Prostate gland (tissue), 2 donors: Measurements from ENCODE around the gene PGAP6. TPM values are rescaled to one million over a fixed set of nuclear protein-coding genes. Genes with fewer than 3 reads are reported as not detected.

Experiments used
- DNase-seq: peaks from one replicate; pipeline ENCODE4 v3.0.0-alpha.2; 2019; ENCODE audit warnings: low spot score
- H3K27ac ChIP-seq, 2 donors: fragments of 200-600 bp; sonication (generic); 2 replicates each; pipeline ENCODE4 v1.5.1; 2017 to 2019
- H3K27me3 ChIP-seq: fragments of 200-600 bp; sonication (generic); replicated peaks from 2 replicates; pipeline ENCODE4 v1.5.1; 2019; ENCODE audit not compliant: insufficient read depth
- H3K36me3 ChIP-seq, 2 donors: fragments of 200-600 bp; sonication (generic); 1 replicate in 1 of 2; 2 replicates in 1 of 2; pipeline versions ENCODE4 v1.5.1 to v1.8.1; 2017 to 2019
- H3K4me1 ChIP-seq: fragments of 200-600 bp; sonication (generic); replicated peaks from 2 replicates; pipeline ENCODE4 v1.5.1; 2019
- H3K4me3 ChIP-seq, 2 donors: fragments of 200-600 bp; sonication (generic); 2 replicates each; pipeline ENCODE4 v1.5.1; 2017 to 2019
- H3K9me3 ChIP-seq: fragments of 200-600 bp; sonication (generic); 2 replicates; pipeline ENCODE4 v1.5.1; 2017
- POLR2A ChIP-seq: fragments of 450-650 bp; IDR thresholded peaks from one replicate; pipeline ENCODE4 v1.6.1; 2016; ENCODE audit warnings: antibody characterized with exemption, mild to moderate bottlenecking
- POLR2AphosphoS5 ChIP-seq: sonication (generic); formaldehyde crosslinking; IDR thresholded peaks from one replicate; pipeline ENCODE4 v1.6.1; 2017; ENCODE audit warnings: antibody characterized with exemption
- WGBS: methylation state at CpG from one replicate; pipeline ENCODE4 v1.1.5; 2018; 5-methylcytosine and 5-hydroxymethylcytosine counted together
- intact Hi-C: fragments of 100-400 bp; cut with DNase I; formaldehyde crosslinking; loops from one replicate; pipeline ENCODE4 v1.14.2; 2022
- total RNA-seq, 2 donors: library from RNA; depleted of rRNA; stranded (reverse); fragments of >200 nt; gene quantifications; one replicate each; pipeline ENCODE4 v1.1.0, GENCODE V29; 2016
- TF ChIP-seq, protein P1 (sequence below), 4 experiments: fragments of 200-600 bp in 2 of 4; fragments of 450-650 bp in 2 of 4; sonication (generic) in 2 of 4; IDR thresholded peaks; 1 replicate in 3 of 4; 2 replicates in 1 of 4; pipeline ENCODE4 v1.5.1; 2016 to 2019; ENCODE audit warnings: antibody characterized with exemption in 4 of 4, mild to moderate bottlenecking in 2 of 4, moderate library complexity in 2 of 4

PGAP6 gene
- total RNA-seq, 2 donors from 2014 or later: 36.8 to 207 TPM

DNA sequence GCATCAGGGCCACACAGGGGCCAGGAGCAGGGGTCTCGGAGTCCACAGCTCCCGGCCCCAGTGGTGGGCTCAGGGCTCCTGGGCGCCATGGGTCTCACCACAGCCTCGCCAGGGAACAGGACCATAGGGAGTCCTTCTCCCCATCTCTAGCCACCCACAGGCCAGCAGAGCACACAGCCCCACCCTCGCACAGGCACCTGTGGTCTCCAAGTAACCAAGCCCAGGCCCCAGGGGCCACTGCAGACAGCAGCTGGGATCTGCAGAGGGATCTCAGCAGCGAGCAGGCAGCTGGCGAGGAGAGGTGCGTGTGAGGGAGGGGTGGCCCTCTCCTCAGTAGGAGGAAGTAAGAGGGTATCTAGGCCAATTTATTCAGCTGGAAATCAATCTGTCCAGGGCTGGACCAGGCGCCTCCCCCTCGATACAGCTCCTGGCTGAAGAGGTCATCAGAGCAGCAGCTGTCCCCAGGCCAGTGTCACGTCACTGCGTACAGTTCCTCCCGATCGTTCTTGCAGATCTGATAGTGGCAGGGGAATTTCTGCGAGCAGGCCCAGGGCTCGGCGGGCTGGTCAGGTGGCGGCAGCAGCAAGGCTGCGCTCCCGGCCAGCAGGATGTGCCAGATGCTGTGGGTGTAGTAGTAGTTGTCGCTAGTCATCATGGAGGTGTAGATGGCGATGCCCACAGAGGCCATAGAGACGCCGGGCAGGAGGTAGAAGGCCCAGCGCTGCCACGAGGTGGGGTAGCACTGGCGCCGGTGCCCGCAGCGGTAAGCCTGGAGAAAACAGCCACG, 10.1 kb downstream of the PGAP6 start:
- 90% methylated on average over 31 of the region's 31 CpGs for WGBS
- intact Hi-C loops: no loop called here
- peaks cover 6 to 32% of the 10 kb centered on the region in 2 donors for H3K36me3 ChIP-seq
- H3K27me3 ChIP-seq: no peaks in the 10 kb centered on the region
- DNase-seq: no peak
- no peaks in the 10 kb centered on the region for H3K9me3 ChIP-seq
- no peak overlapping the region for H3K27ac ChIP-seq
- TF ChIP-seq, protein P1, sequence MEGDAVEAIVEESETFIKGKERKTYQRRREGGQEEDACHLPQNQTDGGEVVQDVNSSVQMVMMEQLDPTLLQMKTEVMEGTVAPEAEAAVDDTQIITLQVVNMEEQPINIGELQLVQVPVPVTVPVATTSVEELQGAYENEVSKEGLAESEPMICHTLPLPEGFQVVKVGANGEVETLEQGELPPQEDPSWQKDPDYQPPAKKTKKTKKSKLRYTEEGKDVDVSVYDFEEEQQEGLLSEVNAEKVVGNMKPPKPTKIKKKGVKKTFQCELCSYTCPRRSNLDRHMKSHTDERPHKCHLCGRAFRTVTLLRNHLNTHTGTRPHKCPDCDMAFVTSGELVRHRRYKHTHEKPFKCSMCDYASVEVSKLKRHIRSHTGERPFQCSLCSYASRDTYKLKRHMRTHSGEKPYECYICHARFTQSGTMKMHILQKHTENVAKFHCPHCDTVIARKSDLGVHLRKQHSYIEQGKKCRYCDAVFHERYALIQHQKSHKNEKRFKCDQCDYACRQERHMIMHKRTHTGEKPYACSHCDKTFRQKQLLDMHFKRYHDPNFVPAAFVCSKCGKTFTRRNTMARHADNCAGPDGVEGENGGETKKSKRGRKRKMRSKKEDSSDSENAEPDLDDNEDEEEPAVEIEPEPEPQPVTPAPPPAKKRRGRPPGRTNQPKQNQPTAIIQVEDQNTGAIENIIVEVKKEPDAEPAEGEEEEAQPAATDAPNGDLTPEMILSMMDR (IDR thresholded peaks at IDR 0.05): no peak
- TF ChIP-seq POLR2AphosphoS5 (no peak), POLR2A (no peak)
- peaks cover 7% of the 10 kb centered on the region for H3K4me1 ChIP-seq
- H3K4me3 ChIP-seq: no peak overlapping the region

DNA sequence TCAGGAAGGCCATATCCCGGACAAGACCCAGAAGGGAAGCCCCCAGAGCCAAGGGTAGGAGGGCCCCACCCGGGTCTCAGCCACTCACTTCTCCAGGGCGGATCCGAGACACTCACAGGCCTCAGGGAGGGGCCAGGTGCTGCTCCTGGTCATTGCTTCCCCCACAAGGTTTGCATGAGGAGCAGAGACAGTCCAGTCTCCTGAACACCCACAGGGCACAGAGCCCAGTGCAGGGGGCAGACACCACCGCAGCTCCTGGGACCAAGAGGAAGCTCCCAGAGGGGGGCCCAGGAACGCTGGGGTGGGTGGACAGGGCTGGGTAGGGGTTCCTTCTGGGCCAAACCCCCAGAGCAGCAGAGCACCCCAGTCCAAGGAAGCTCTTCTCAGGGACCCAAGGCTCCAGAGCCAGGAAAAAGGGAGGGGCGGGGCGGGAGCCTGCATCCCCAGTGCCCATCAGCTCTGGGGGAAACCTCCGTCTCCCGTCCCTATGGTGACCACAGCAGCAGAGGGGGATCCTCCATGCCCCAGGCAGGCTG, 10.7 kb downstream of the PGAP6 start:
- peak overlapping the region in 1 of 2 donors; percentile 49 for H3K4me3 ChIP-seq

DNA sequence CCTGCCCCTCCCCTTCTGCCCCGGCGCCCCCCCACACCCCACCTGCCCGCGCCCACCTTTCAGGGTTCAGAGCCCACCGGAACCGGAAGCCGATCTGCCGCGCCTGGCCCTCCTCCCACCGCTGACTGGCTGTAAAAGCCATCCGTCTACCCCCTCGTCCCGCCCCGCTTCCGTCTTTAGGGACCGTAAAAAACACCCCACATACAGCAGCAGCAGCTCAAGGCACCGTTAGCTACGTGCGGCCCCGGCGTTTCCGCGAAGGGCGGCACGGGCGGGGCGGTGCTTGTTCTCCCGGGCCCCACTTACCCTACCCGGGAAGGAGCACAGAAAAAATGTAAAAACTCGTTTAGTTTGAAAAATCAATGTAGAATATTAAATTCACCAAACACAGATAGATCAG, 11.3 kb downstream of the PGAP6 start, which contains the start of gene MRPL28:
Gene MRPL28, minus strand, starts transcription at position 96 of the 400 bp plus-strand sequence. CDS start 320 bp downstream, outside the sequence.
- 0% methylated on average over 27 of the region's 30 CpGs for WGBS
- Histone ChIP-seq H3K27ac (peak within 1 kb of the TSS; percentile 21 to 63), H3K36me3 (peaks cover 6 to 32% of the 10 kb centered on the region in 2 donors), H3K9me3 (no peaks in the 10 kb centered on the region), H3K4me3 (peak within 1 kb of the TSS; percentile 34 to 49), H3K27me3 (no peaks in the 10 kb centered on the region), H3K4me1 (peaks cover 7% of the 10 kb centered on the region)
- DNase-seq: peak; percentile 93
- TF ChIP-seq POLR2A (peak; percentile 62), POLR2AphosphoS5 (peak; percentile 94)
- TF ChIP-seq, protein P1 (IDR thresholded peaks at IDR 0.05): peak in 1 of 4 experiments; percentile 5
- intact Hi-C loops: no loop called here

More for the DNA sequence above, 10.7 kb downstream of the PGAP6 start:
- Histone ChIP-seq H3K27ac (peak overlapping the region; percentile 21 to 63), H3K27me3 (no peaks in the 10 kb centered on the region), H3K4me1 (peaks cover 7% of the 10 kb centered on the region), H3K9me3 (no peaks in the 10 kb centered on the region), H3K36me3 (peaks cover 6 to 32% of the 10 kb centered on the region in 2 donors)
- 54% methylated on average over 10 of the region's 10 CpGs for WGBS
- no peak for DNase-seq
- no peak for TF ChIP-seq POLR2A
- no peak for TF ChIP-seq POLR2AphosphoS5
- TF ChIP-seq, protein P1 (IDR thresholded peaks at IDR 0.05): no peak
- intact Hi-C loops: no loop called here

DNA sequence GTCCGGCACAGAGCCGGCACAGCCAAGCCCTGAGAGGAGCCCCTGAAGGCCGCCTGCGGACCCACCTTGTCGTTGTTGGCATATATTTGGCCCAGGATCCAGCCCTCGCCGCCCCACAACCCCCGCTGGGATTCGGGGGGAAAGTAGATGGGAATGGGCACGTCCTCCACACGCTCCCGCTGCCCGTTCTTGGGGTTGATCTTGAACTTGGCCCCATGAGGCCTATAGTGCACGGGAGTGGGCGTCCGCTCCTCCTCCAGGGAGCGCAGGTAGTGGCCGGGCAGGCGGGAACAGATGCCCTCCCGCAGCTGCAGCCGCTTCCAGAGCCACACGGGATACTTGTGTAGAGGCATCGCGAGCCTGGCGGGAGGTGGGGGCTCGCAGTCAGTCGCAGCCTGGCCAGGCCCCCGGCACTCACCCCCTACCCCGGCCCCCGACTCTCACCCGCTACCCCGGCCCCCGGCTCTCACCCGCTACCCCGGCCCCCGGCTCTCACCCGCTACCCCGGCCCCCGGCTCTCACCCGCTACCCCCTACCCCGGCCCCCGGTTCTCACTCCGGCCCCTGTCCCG, 11.8 kb downstream of the PGAP6 start:
- TF ChIP-seq POLR2A: no peak
- intact Hi-C loops: no loop called here
- peaks cover 4 to 29% of the 10 kb centered on the region in 2 donors for H3K36me3 ChIP-seq
- WGBS: 19% methylated on average over 26 of the region's 44 CpGs
- peak overlapping the region in 1 of 2 donors; percentile 63 for H3K27ac ChIP-seq
- no peaks in the 10 kb centered on the region for H3K27me3 ChIP-seq
- no peak for DNase-seq
- peaks cover 7% of the 10 kb centered on the region for H3K4me1 ChIP-seq
- peak overlapping the region; percentile 34 to 49 for H3K4me3 ChIP-seq
- H3K9me3 ChIP-seq: no peaks in the 10 kb centered on the region

DNA sequence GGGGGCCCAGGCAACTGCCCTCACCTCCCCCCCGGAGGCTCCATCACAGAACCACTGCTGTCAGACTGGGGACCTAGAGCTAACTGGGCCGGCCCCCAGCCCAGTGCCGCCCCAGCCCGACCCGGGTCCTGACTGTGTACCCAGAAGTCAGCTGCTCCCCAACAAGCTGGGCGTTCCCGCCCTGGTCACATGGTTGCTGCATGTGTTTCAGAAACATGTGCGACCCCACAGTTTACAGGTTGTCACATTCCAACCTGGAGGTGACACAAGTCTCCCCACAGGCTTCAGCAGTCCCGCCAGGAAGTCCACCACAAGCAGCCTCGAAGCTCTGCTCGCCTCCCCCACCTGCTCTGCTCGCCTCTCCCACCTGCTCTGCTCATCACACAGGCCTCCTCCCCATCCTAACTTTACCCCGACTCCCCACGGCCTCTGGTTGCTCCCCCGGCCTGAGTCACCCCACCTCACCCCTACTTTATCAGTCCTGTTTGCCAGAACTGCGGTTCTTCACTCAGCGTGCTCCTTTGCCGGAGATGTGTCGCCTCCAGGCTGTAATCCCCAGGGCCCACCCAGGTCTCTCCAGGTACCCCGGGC, 12.4 kb downstream of the PGAP6 start:
- no peaks in the 10 kb centered on the region for H3K9me3 ChIP-seq
- no peak overlapping the region for H3K27ac ChIP-seq
- no peaks in the 10 kb centered on the region for H3K27me3 ChIP-seq
- peaks cover 7% of the 10 kb centered on the region for H3K4me1 ChIP-seq
- intact Hi-C loops: no loop called here
- DNase-seq: no peak
- H3K36me3 ChIP-seq: peaks cover 0 to 24% of the 10 kb centered on the region in 2 donors
- TF ChIP-seq POLR2A (no peak), POLR2AphosphoS5 (no peak)
- TF ChIP-seq, protein P1 (IDR thresholded peaks at IDR 0.05): no peak
- WGBS: 77% methylated on average over 20 of the region's 20 CpGs
- no peak overlapping the region for H3K4me3 ChIP-seq
